Measurements from ENCODE around the gene RAP1GAP2. TPM values are rescaled to one million over a fixed set of nuclear protein-coding genes. Genes with fewer than 3 reads are reported as not detected.
A peak's percentile ranks its signal among the peaks of the same experiment; 100 is the strongest.
"Not testable (repeated sequence)": the region's sequence is repeated elsewhere in the genome, so short reads cannot be mapped to it uniquely, and the experiment has no call there.

Gene RAP1GAP2
- total RNA-seq, 4 donors from 2014 or later = 30.6 to 60.2 (median 41.9) TPM

- H3K27ac ChIP-seq = peak overlapping the region in 2 of 4 donors; percentile 27 to 39
- no peaks in the 10 kb centered on the region for H3K4me1 ChIP-seq
Observed at GRCh38 chr17:2983255-2983654, 187.0 kb downstream of the RAP1GAP2 start.

GRCh38 chr17:2985318-2985717 is 189.1 kb downstream of the RAP1GAP2 start:
- TF ChIP-seq CTCF (IDR thresholded peaks at IDR 0.05) = no peak
- no peak for TF ChIP-seq POLR2A (IDR thresholded peaks at IDR 0.05)
- no peak for DNase-seq
- no peak overlapping the region for H3K27ac ChIP-seq
- H3K4me3 ChIP-seq = no peak overlapping the region
- no peaks in the 10 kb centered on the region for H3K9me3 ChIP-seq
- peaks cover 0 to 31% (median 0%) of the 10 kb centered on the region in 3 donors for H3K36me3 ChIP-seq
- H3K27me3 ChIP-seq = no peaks in the 10 kb centered on the region
- no peaks in the 10 kb centered on the region for H3K4me1 ChIP-seq

More at GRCh38 chr17:2983255-2983654, 187.0 kb downstream of the RAP1GAP2 start:
- Histone ChIP-seq H3K27me3 (no peaks in the 10 kb centered on the region), H3K4me3 (no peak overlapping the region), H3K9me3 (no peaks in the 10 kb centered on the region), H3K36me3 (peaks cover 0 to 31% (median 0%) of the 10 kb centered on the region in 3 donors)
- no peak for TF ChIP-seq POLR2A (IDR thresholded peaks at IDR 0.05)
- no peak for TF ChIP-seq CTCF (IDR thresholded peaks at IDR 0.05)
- DNase-seq = no peak

GRCh38 chr17:2986925-2987324 is 190.7 kb downstream of the RAP1GAP2 start:
- no peak for TF ChIP-seq CTCF (IDR thresholded peaks at IDR 0.05)
- no peak for TF ChIP-seq POLR2A (IDR thresholded peaks at IDR 0.05)
- Histone ChIP-seq H3K4me1 (no peaks in the 10 kb centered on the region), H3K27ac (no peak overlapping the region), H3K4me3 (no peak overlapping the region), H3K27me3 (no peaks in the 10 kb centered on the region), H3K9me3 (no peaks in the 10 kb centered on the region), H3K36me3 (peaks cover 0 to 32% (median 0%) of the 10 kb centered on the region in 3 donors)
- DNase-seq = no peak

GRCh38 chr17:2989396-2989795 is 193.2 kb downstream of the RAP1GAP2 start:
- H3K4me1 ChIP-seq, H3K27me3 ChIP-seq, DNase-seq, H3K4me3 ChIP-seq, H3K9me3 ChIP-seq, H3K27ac ChIP-seq: not testable (repeated sequence)
- peaks cover 0 to 35% (median 0%) of the 10 kb centered on the region in 3 donors for H3K36me3 ChIP-seq

GRCh38 chr17:2989855-2990254 is 193.6 kb downstream of the RAP1GAP2 start:
- no peak overlapping the region for H3K27ac ChIP-seq
- H3K4me1 ChIP-seq = no peaks in the 10 kb centered on the region
- no peak overlapping the region for H3K4me3 ChIP-seq
- peaks cover 0 to 36% (median 0%) of the 10 kb centered on the region in 3 donors for H3K36me3 ChIP-seq
- H3K9me3 ChIP-seq = no peaks in the 10 kb centered on the region
- TF ChIP-seq POLR2A (IDR thresholded peaks at IDR 0.05) (no peak), CTCF (IDR thresholded peaks at IDR 0.05) (no peak)
- no peak for DNase-seq
- H3K27me3 ChIP-seq = no peaks in the 10 kb centered on the region

GRCh38 chr17:2990396-2990795 is 194.2 kb downstream of the RAP1GAP2 start:
- H3K9me3 ChIP-seq = no peaks in the 10 kb centered on the region

GRCh38 chr17:2991396-2992180 is 195.3 kb downstream of the RAP1GAP2 start:
- H3K4me3 ChIP-seq, H3K27ac ChIP-seq, H3K27me3 ChIP-seq, DNase-seq, H3K4me1 ChIP-seq, H3K9me3 ChIP-seq: not testable (repeated sequence)
- peaks cover 0 to 24% (median 0%) of the 10 kb centered on the region in 3 donors for H3K36me3 ChIP-seq

More at GRCh38 chr17:2990396-2990795, 194.2 kb downstream of the RAP1GAP2 start:
- Histone ChIP-seq H3K4me1 (no peaks in the 10 kb centered on the region), H3K36me3 (peaks cover 0 to 32% (median 0%) of the 10 kb centered on the region in 3 donors), H3K27ac (no peak overlapping the region), H3K27me3 (no peaks in the 10 kb centered on the region), H3K4me3 (no peak overlapping the region)
- TF ChIP-seq POLR2A (IDR thresholded peaks at IDR 0.05) (no peak), CTCF (IDR thresholded peaks at IDR 0.05) (no peak)
- no peak for DNase-seq

Measured in Peyer's patch (tissue), 4 donors.